Activated T-helper 1 cell treated with anti-CD3 and anti-CD28 coated beads, Interleukin-12 subunit alpha, Interleukin-12 subunit beta, Interleukin-2, Interleukin-4 antibody, amounts not matched to agents 30 ng/mL and 10 ng/mL and 1 ng/mL, durations not matched to agents 14 hours and 24 hours and 36 hours (primary cell): ENCODE results near the gene CD83. TPM values are rescaled to one million over a fixed set of nuclear protein-coding genes. Genes with fewer than 3 reads are reported as not detected.

ENCODE experiments used
- DNase-seq: peaks from one replicate; pipeline ENCODE4 v3.0.0; 2021; ENCODE audit warnings: low spot score
- H3K27ac Mint-ChIP-seq: one replicate; pipeline ENCODE4 v1.8.0; 2021; ENCODE audit warnings: mild to moderate bottlenecking, mixed read lengths
- H3K27me3 Mint-ChIP-seq: one replicate; pipeline ENCODE4 v1.8.0; 2022; ENCODE audit warnings: mild to moderate bottlenecking, moderate library complexity, mixed read lengths; ENCODE audit not compliant: insufficient read depth
- H3K36me3 Mint-ChIP-seq: one replicate; pipeline ENCODE4 v1.8.0; 2021; ENCODE audit warnings: low read depth, mixed read lengths
- H3K4me1 Mint-ChIP-seq: one replicate; pipeline ENCODE4 v1.8.0; 2021; ENCODE audit warnings: low read depth, mixed read lengths
- H3K4me3 Mint-ChIP-seq: one replicate; pipeline ENCODE4 v1.8.0; 2021; ENCODE audit warnings: mild to moderate bottlenecking, moderate library complexity, mixed read lengths
- H3K9me3 Mint-ChIP-seq: one replicate; pipeline ENCODE4 v1.8.0; 2021; ENCODE audit warnings: mixed read lengths
- intact Hi-C: fragments of 100-400 bp; cut with micrococcal nuclease; formaldehyde crosslinking; loops from one replicate; pipeline ENCODE4 v1.15.1; 2024
- total RNA-seq: library from RNA; stranded (reverse); gene quantifications from 2 replicates; pipeline ENCODE4 v1.2.3, GENCODE V29; 2022

Gene CD83
- total RNA-seq, 1 donor from 2014 or later: 101 TPM

- intact Hi-C loops: no loop called here
- Mint-ChIP-seq H3K27me3 (peaks cover 4% of the 10 kb centered on the region), H3K4me1 (peaks cover 35% of the 10 kb centered on the region), H3K36me3 (no peaks in the 10 kb centered on the region), H3K9me3 (no peaks in the 10 kb centered on the region), H3K27ac (no peak overlapping the region), H3K4me3 (no peak overlapping the region)
- no peak for DNase-seq
Observed at GRCh38 chr6:14081126-14081525, 36.4 kb upstream of the CD83 start.

DNA sequence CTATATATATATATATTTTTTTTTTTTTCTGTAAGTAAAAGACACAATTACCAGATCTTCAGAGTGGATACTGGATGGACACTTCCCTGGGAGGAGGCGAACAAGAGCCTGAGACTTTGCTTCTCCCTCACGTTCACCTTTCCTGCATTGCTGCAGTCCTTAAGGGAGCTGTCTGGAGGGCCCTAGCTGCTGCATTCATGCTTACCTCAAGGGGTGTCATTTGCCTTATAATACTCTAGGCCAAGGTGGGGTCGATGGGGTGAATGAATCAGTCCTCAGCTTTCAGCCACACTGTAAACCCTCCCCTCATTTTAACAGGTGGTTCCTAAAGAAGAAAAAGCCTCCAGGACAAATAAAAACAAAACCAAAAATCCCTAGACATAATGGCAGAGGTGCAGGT, 34.8 kb upstream of the CD83 start:
- no peak for DNase-seq
- Mint-ChIP-seq H3K9me3 (no peaks in the 10 kb centered on the region), H3K4me1 (peaks cover 21% of the 10 kb centered on the region), H3K27me3 (peaks cover 4% of the 10 kb centered on the region), H3K36me3 (no peaks in the 10 kb centered on the region), H3K27ac (no peak overlapping the region), H3K4me3 (no peak overlapping the region)
- intact Hi-C loops: no loop called here

GRCh38 chr6:14083262-14083661, 34.3 kb upstream of the CD83 start:
- Mint-ChIP-seq H3K9me3 (no peaks in the 10 kb centered on the region), H3K4me3 (no peak overlapping the region), H3K27me3 (peaks cover 9% of the 10 kb centered on the region), H3K36me3 (no peaks in the 10 kb centered on the region), H3K27ac (no peak overlapping the region), H3K4me1 (peaks cover 16% of the 10 kb centered on the region)
- intact Hi-C loops: no loop called here
- DNase-seq: no peak

DNA sequence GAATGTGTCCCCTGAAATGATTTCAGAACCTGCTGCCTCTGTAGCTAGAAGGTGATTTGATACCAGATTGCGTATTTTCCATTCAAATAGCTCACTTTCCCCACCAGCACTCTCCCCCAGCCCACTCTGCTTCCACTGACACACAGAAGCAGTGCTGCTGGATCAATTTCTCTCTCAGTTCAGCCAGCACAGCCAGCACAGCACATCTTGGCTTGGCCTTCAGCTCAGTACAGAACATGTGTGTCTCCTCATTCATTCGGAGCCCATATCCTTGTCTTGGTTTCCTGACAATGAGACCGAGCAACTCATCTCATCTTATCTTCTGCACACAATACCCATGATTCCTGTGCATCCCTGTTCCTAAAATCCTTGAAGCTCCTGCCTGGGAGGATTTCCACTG, 33.8 kb upstream of the CD83 start:
- intact Hi-C loops: no loop called here
- Mint-ChIP-seq H3K9me3 (no peaks in the 10 kb centered on the region), H3K27ac (no peak overlapping the region), H3K4me1 (peaks cover 16% of the 10 kb centered on the region), H3K36me3 (no peaks in the 10 kb centered on the region), H3K27me3 (peaks cover 13% of the 10 kb centered on the region), H3K4me3 (no peak overlapping the region)
- no peak for DNase-seq

DNA sequence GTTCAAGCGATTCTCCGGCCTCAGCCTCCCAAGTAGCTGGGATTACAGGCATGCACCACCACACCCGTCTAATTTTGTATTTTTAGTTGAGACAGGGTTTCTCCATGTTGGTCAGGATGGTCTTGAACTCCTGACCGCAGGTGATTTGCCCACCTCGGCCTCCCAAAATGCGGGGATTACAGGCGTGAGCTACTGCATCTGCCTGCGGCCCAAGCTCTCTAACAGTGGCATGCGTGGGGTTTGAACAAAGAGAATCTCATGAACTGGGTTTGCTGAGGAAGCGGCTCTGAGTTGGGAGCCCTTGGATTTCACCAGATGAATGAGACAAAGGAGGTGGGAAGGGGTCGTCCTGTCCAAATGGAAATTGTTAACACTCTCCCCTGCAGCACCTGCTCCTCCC, 33.2 kb upstream of the CD83 start:
- no peak for DNase-seq
- Mint-ChIP-seq H3K36me3 (no peaks in the 10 kb centered on the region), H3K4me3 (no peak overlapping the region), H3K27ac (no peak overlapping the region), H3K9me3 (no peaks in the 10 kb centered on the region), H3K4me1 (peaks cover 13% of the 10 kb centered on the region), H3K27me3 (peaks cover 13% of the 10 kb centered on the region)
- intact Hi-C loops: no loop called here

DNA sequence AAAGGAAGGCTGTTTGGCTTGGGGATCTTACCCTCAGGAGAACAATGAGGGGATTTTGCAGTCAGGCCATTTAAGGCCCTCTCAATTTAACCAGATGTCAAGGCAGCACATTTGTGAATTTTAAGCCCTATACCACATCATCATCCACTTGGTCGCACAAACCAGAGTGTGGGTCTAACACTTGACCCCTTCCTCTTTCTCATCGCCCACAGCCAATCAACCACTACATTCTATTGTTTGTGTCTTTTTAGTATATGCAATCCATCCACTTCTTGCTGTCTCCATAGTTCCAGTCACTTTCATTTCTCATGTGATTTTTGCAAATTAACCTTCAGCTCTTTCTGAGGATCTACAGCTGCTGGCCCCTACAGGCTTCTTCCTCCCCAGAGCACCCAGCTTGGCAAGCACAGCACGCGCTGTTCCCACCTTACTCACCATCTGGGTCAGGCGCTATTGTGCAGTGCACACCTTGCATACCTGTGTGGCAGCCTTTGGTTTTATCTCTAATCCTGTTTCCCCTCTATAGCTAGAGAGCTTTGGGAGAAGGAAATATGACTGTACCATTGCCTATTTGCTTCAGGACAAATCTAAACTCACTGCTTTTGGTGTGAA, 32.3 kb upstream of the CD83 start:
- H3K9me3 Mint-ChIP-seq: no peaks in the 10 kb centered on the region
- intact Hi-C loops: no loop called here
- H3K4me1 Mint-ChIP-seq: peaks cover 7% of the 10 kb centered on the region
- no peak for DNase-seq
- no peak overlapping the region for H3K27ac Mint-ChIP-seq
- no peak overlapping the region for H3K4me3 Mint-ChIP-seq
- H3K27me3 Mint-ChIP-seq: peaks cover 13% of the 10 kb centered on the region
- no peaks in the 10 kb centered on the region for H3K36me3 Mint-ChIP-seq

DNA sequence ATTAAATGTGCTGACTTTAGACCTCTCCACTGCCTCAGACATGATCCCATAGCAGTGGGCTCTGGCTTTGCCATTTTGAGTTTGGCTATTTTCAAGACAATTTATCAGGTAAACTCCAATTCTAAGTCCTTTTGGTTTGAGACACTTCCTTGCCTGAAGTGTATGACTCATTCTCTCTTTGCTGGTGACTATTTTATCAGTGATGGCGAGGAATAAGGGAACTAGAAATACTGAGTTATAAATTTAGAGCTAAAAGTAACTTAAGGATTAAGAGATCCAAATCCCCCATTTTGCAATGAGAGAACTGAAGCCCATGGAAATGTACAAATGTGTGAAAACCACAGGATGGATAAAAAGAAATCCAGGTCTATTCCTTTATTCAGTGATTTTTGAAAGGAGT, 30.9 kb upstream of the CD83 start:
- Mint-ChIP-seq H3K4me3 (no peak overlapping the region), H3K36me3 (no peaks in the 10 kb centered on the region), H3K27me3 (peaks cover 13% of the 10 kb centered on the region), H3K4me1 (peaks cover 16% of the 10 kb centered on the region), H3K9me3 (no peaks in the 10 kb centered on the region), H3K27ac (no peak overlapping the region)
- intact Hi-C loops: no loop called here
- DNase-seq: no peak

DNA sequence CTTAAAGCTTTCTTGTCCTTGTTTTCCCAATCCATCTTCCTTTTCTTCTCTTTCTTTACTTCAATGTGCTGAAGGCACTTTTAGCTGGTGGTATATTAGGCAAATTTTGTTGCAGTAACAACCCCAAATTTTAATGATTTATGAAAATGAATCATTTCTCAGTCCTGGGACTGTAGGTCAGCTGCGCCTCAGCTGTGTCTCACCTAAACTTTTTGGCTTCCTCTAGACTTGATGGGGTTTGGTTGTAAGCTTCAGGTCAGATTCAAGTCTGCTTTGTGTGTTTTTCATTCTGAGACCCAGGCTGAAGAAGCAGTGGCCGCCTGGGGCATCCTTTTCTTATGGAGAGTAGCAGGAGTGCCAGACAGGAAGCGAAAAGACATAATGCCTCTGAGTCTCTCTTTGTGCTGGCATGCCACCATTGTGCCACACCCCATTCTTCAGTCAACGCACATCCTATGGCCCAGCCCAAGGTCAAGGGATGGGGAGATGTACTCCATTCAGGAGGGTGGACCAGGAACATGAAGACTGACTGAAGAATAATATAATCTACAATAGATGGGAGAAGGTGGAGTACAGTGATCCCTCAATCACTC, 28.9 kb upstream of the CD83 start:
- intact Hi-C loops: loop anchor here (1.0 kb wide), 2 partner anchors 9 to 13 kb away; no protein-coding TSS in a partner anchor
- Mint-ChIP-seq H3K27me3 (peaks cover 9% of the 10 kb centered on the region), H3K27ac (peak overlapping the region; percentile 7), H3K36me3 (no peaks in the 10 kb centered on the region), H3K4me3 (no peak overlapping the region), H3K4me1 (peaks cover 20% of the 10 kb centered on the region), H3K9me3 (peaks cover 5% of the 10 kb centered on the region)
- DNase-seq: no peak

- no peaks in the 10 kb centered on the region for H3K36me3 Mint-ChIP-seq
- intact Hi-C loops: loop anchor here (1.0 kb wide), 2 partner anchors 10 to 14 kb away; no protein-coding TSS in a partner anchor
Observed at GRCh38 chr6:14089224-14089623, 28.3 kb upstream of the CD83 start.

DNA sequence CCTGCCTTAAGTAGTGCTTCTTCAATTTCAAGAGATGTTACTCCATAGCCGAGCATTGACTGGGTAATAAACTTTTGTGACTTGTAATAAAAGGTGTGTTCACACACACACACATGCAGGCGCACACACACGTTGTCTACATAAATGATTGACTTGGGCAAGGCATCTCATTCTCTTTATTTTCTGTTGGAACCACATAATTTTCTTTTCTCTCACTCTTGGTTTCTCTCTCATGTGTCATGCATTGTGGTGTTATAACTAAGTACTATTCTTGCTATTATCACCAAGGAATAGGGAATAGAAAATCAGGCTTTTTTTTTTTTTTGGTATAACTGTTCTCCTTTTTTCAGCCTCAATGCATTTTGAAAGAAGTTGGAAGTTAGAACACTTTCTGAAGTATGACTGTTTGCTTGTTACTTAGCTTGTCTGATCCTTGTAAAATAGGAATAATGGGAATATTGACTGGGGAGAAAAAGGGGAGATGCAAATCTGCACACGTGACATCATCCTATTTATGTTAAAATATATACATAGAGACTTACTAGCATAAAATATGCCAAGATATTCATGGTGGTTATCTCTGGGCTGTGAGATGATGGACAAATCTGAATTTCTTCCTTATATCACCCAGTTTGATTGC, 26.1 kb upstream of the CD83 start:
- no peak for DNase-seq
- intact Hi-C loops: loop anchor here (1.0 kb wide), 1 partner anchor 17 kb away; no protein-coding TSS in a partner anchor
- no peak overlapping the region for H3K27ac Mint-ChIP-seq
- peaks cover 5% of the 10 kb centered on the region for H3K9me3 Mint-ChIP-seq
- peaks cover 9% of the 10 kb centered on the region for H3K27me3 Mint-ChIP-seq
- peaks cover 46% of the 10 kb centered on the region for H3K4me1 Mint-ChIP-seq
- H3K4me3 Mint-ChIP-seq: no peak overlapping the region
- H3K36me3 Mint-ChIP-seq: no peaks in the 10 kb centered on the region

More at GRCh38 chr6:14089224-14089623, 28.3 kb upstream of the CD83 start:
- H3K27me3 Mint-ChIP-seq: peaks cover 9% of the 10 kb centered on the region
- no peak for DNase-seq
- H3K4me1 Mint-ChIP-seq: peaks cover 25% of the 10 kb centered on the region
- H3K4me3 Mint-ChIP-seq: no peak overlapping the region
- no peak overlapping the region for H3K27ac Mint-ChIP-seq
- peaks cover 5% of the 10 kb centered on the region for H3K9me3 Mint-ChIP-seq

- Mint-ChIP-seq H3K4me3 (no peak overlapping the region), H3K27ac (no peak overlapping the region), H3K9me3 (peaks cover 5% of the 10 kb centered on the region), H3K36me3 (no peaks in the 10 kb centered on the region), H3K4me1 (peaks cover 51% of the 10 kb centered on the region), H3K27me3 (peaks cover 9% of the 10 kb centered on the region)
- intact Hi-C loops: no loop called here
- no peak for DNase-seq
Observed at GRCh38 chr6:14092316-14092715, 25.3 kb upstream of the CD83 start.

DNA sequence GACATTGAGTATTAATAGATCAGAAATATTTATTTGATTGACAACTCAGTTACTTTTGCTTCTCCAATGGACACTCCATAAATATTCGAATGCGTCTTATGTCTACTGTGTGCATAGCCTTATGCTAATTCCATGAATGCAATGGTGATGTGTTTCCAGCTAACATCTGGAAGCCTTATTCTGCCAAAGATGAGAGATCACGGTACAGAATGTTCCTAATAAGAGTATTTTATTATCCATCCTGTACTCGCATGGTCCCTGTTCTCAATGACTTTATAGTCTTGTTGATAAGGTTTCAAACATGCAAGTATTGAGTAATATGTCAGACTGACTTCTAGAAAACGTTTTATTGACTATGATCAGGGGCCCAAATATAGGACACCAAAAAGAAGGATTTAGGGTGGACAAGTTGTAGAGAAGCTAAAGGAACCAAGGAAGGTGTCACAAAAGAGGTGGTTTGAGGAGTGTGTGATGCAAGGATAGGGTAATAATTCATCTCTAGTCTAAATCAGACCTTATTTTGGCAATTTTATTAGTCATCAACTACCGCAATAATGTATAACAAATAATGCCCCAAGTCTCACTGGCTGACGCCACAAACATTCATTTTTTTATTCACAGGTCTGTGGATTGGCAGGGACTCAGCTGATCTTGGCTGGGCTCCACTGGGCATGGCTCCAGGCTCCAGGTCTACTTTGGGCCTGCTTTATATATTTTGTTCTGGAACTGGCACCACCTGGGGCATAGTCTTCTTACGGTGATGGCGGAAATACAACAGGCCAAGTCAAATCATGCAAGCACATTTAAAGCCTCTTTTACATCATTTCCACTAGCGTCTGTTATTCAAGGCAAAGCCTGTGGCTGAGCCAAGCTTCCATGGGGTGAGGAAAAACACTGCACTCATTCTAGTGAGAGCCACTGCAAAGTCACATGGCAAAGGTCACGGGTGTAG, 24.5 kb upstream of the CD83 start:
- Mint-ChIP-seq H3K27me3 (peaks cover 6% of the 10 kb centered on the region), H3K27ac (peak overlapping the region; percentile 18), H3K9me3 (peaks cover 5% of the 10 kb centered on the region), H3K36me3 (no peaks in the 10 kb centered on the region), H3K4me1 (peaks cover 51% of the 10 kb centered on the region), H3K4me3 (no peak overlapping the region)
- intact Hi-C loops: no loop called here
- DNase-seq: no peak
